Activated CD4-positive, alpha-beta T cell treated with anti-CD3 and anti-CD28 coated beads, Interleukin-2, amount 10 ng/mL, durations not matched to agents 24 days and 14 days (primary cell): ENCODE measurements around the gene RARA. TPM values are rescaled to one million over a fixed set of nuclear protein-coding genes. Genes with fewer than 3 reads are reported as not detected.
A peak's percentile ranks its signal among the peaks of the same experiment; 100 is the strongest.

Experiments used
- DNase-seq: peaks from one replicate; pipeline ENCODE4 v3.0.0; 2022
- H3K27ac Mint-ChIP-seq: one replicate; pipeline ENCODE4 v1.8.0; 2022; ENCODE audit warnings: mild to moderate bottlenecking, mixed read lengths
- H3K27me3 Mint-ChIP-seq: one replicate; pipeline ENCODE4 v1.8.0; 2022; ENCODE audit warnings: mixed read lengths
- H3K36me3 Mint-ChIP-seq: one replicate; pipeline ENCODE4 v1.8.0; 2022; ENCODE audit warnings: low read depth, mild to moderate bottlenecking, mixed read lengths
- H3K4me1 Mint-ChIP-seq: one replicate; pipeline ENCODE4 v1.8.0; 2021; ENCODE audit warnings: mixed read lengths
- H3K4me3 Mint-ChIP-seq: one replicate; pipeline ENCODE4 v1.8.0; 2022; ENCODE audit warnings: mild to moderate bottlenecking, moderate library complexity, mixed read lengths
- H3K9me3 Mint-ChIP-seq: one replicate; pipeline ENCODE4 v1.8.0; 2021; ENCODE audit warnings: mixed read lengths
- intact Hi-C: fragments of 100-400 bp; cut with micrococcal nuclease; formaldehyde crosslinking; loops from one replicate; pipeline ENCODE4 v1.15.1; 2023
- total RNA-seq: library from RNA; stranded (reverse); gene quantifications from 2 replicates; pipeline ENCODE4 v1.2.3, GENCODE V29; 2022

Gene RARA
- total RNA-seq, 1 donor from 2014 or later: 24.0 TPM

- intact Hi-C loops: no loop called here
- Mint-ChIP-seq H3K9me3 (no peaks in the 10 kb centered on the region), H3K27me3 (peaks cover 2% of the 10 kb centered on the region), H3K4me1 (peaks cover 68% of the 10 kb centered on the region), H3K36me3 (peaks cover 3% of the 10 kb centered on the region), H3K4me3 (peak overlapping the region; percentile 10), H3K27ac (peak overlapping the region; percentile 34)
- DNase-seq: peak; percentile 73
These were observed 6.9 kb downstream of the RARA start for GRCh38 chr17:40315678-40316570.

GRCh38 chr17:40316571-40317344, 7.8 kb downstream of the RARA start:
- no peak for DNase-seq
- Mint-ChIP-seq H3K27ac (peak overlapping the region; percentile 98), H3K9me3 (no peaks in the 10 kb centered on the region), H3K4me3 (peak overlapping the region; percentile 97), H3K36me3 (peaks cover 3% of the 10 kb centered on the region), H3K4me1 (peaks cover 70% of the 10 kb centered on the region), H3K27me3 (peaks cover 2% of the 10 kb centered on the region)
- intact Hi-C loops: no loop called here

GRCh38 chr17:40317345-40317873, 8.4 kb downstream of the RARA start:
- Mint-ChIP-seq H3K9me3 (no peaks in the 10 kb centered on the region), H3K27me3 (peaks cover 2% of the 10 kb centered on the region), H3K27ac (peak overlapping the region; percentile 98), H3K4me1 (peaks cover 70% of the 10 kb centered on the region), H3K4me3 (peak overlapping the region; percentile 97), H3K36me3 (peaks cover 3% of the 10 kb centered on the region)
- DNase-seq: peak; percentile 85
- intact Hi-C loops: no loop called here

- Mint-ChIP-seq H3K36me3 (peaks cover 7% of the 10 kb centered on the region), H3K4me1 (peaks cover 77% of the 10 kb centered on the region), H3K27ac (peak overlapping the region; percentile 98), H3K9me3 (no peaks in the 10 kb centered on the region), H3K4me3 (peak overlapping the region; percentile 97), H3K27me3 (peaks cover 4% of the 10 kb centered on the region)
- intact Hi-C loops: loop anchor here (1.0 kb wide), 3 partner anchors 8 to 31 kb away; partner anchors contain the start of gene CDC6
- DNase-seq: peak; percentile 97
These were observed 9.2 kb downstream of the RARA start for GRCh38 chr17:40317880-40318829.

- intact Hi-C loops: loop anchor here (1.0 kb wide), 3 partner anchors 7 to 32 kb away; partner anchors contain the start of gene CDC6
- peaks cover 4% of the 10 kb centered on the region for H3K27me3 Mint-ChIP-seq
- peaks cover 8% of the 10 kb centered on the region for H3K36me3 Mint-ChIP-seq
- H3K4me1 Mint-ChIP-seq: peaks cover 81% of the 10 kb centered on the region
- peak; percentile 73 for DNase-seq
- H3K27ac Mint-ChIP-seq: peak overlapping the region; percentile 98
- no peaks in the 10 kb centered on the region for H3K9me3 Mint-ChIP-seq
- H3K4me3 Mint-ChIP-seq: peak overlapping the region; percentile 97
These were observed 9.9 kb downstream of the RARA start for GRCh38 chr17:40318830-40319391.

- H3K4me3 Mint-ChIP-seq: peak overlapping the region; percentile 97
- intact Hi-C loops: loop anchor here (5.0 kb wide), 1 partner anchor 208 kb away; no protein-coding TSS in a partner anchor
- peaks cover 8% of the 10 kb centered on the region for H3K36me3 Mint-ChIP-seq
- peak; percentile 82 for DNase-seq
- peaks cover 83% of the 10 kb centered on the region for H3K4me1 Mint-ChIP-seq
- peak overlapping the region; percentile 98 for H3K27ac Mint-ChIP-seq
- no peaks in the 10 kb centered on the region for H3K9me3 Mint-ChIP-seq
- H3K27me3 Mint-ChIP-seq: peaks cover 4% of the 10 kb centered on the region
These were observed 10.9 kb downstream of the RARA start for GRCh38 chr17:40319651-40320540.

GRCh38 chr17:40320756-40321523, 12.0 kb downstream of the RARA start:
- intact Hi-C loops: loop anchor here (5.0 kb wide), 1 partner anchor 209 kb away; no protein-coding TSS in a partner anchor
- Mint-ChIP-seq H3K4me1 (peaks cover 83% of the 10 kb centered on the region), H3K36me3 (peaks cover 8% of the 10 kb centered on the region), H3K27me3 (peaks cover 4% of the 10 kb centered on the region), H3K4me3 (peak overlapping the region; percentile 97), H3K27ac (peak overlapping the region; percentile 98), H3K9me3 (no peaks in the 10 kb centered on the region)
- peak; percentile 72 for DNase-seq

- H3K9me3 Mint-ChIP-seq: no peaks in the 10 kb centered on the region
- peaks cover 8% of the 10 kb centered on the region for H3K36me3 Mint-ChIP-seq
- DNase-seq: peak; percentile 74
- H3K27me3 Mint-ChIP-seq: peaks cover 4% of the 10 kb centered on the region
- H3K4me1 Mint-ChIP-seq: peaks cover 83% of the 10 kb centered on the region
- intact Hi-C loops: loop anchor here (5.0 kb wide), 1 partner anchor 209 kb away; no protein-coding TSS in a partner anchor
- H3K27ac Mint-ChIP-seq: peak overlapping the region; percentile 98
- peak overlapping the region; percentile 97 for H3K4me3 Mint-ChIP-seq
These were observed 12.5 kb downstream of the RARA start for GRCh38 chr17:40321524-40321929.

- H3K27ac Mint-ChIP-seq: peak overlapping the region; percentile 98
- peaks cover 87% of the 10 kb centered on the region for H3K4me1 Mint-ChIP-seq
- no peak for DNase-seq
- H3K4me3 Mint-ChIP-seq: peak overlapping the region; percentile 97
- intact Hi-C loops: loop anchor here (2.0 to 5.0 kb wide), 3 partner anchors 19 to 210 kb away; partner anchors contain the start of gene CDC6
- no peaks in the 10 kb centered on the region for H3K9me3 Mint-ChIP-seq
- peaks cover 4% of the 10 kb centered on the region for H3K27me3 Mint-ChIP-seq
- peaks cover 8% of the 10 kb centered on the region for H3K36me3 Mint-ChIP-seq
These were observed 13.0 kb downstream of the RARA start for GRCh38 chr17:40321961-40322357.

- peak; percentile 97 for DNase-seq
- H3K36me3 Mint-ChIP-seq: peaks cover 8% of the 10 kb centered on the region
- no peaks in the 10 kb centered on the region for H3K9me3 Mint-ChIP-seq
- intact Hi-C loops: loop anchor here (2.0 to 5.0 kb wide), 3 partner anchors 20 to 210 kb away; partner anchors contain the start of gene CDC6
- peaks cover 89% of the 10 kb centered on the region for H3K4me1 Mint-ChIP-seq
- peak overlapping the region; percentile 98 for H3K27ac Mint-ChIP-seq
- peaks cover 4% of the 10 kb centered on the region for H3K27me3 Mint-ChIP-seq
- peak overlapping the region; percentile 97 for H3K4me3 Mint-ChIP-seq
These were observed 13.7 kb downstream of the RARA start for GRCh38 chr17:40322358-40323315.
